Lower lobe of right lung (tissue), 2 donors: ENCODE results near the gene SBF2. TPM values are rescaled to one million over a fixed set of nuclear protein-coding genes. Genes with fewer than 3 reads are reported as not detected.
A peak's percentile ranks its signal among the peaks of the same experiment; 100 is the strongest.

Source experiments
- ATAC-seq, 2 donors: fragments of 200-7000 bp; cut with Tn5 transposase; one replicate each; pipeline ENCODE4 v1.9.1; 2020 to 2022; ENCODE audit warnings: mild to moderate bottlenecking in 2 of 2, moderate library complexity in 2 of 2
- DNase-seq: peaks from one replicate; pipeline ENCODE4 v3.0.0-alpha.2; 2020
- H3K27ac ChIP-seq: fragments of 200-600 bp; one replicate; pipeline ENCODE4 v1.8.0; 2022
- H3K27me3 ChIP-seq: fragments of 200-600 bp; one replicate; pipeline ENCODE4 v1.8.0; 2022; ENCODE audit warnings: low read depth
- H3K36me3 ChIP-seq: fragments of 200-600 bp; one replicate; pipeline ENCODE4 v1.8.0; 2022; ENCODE audit warnings: mild to moderate bottlenecking
- H3K4me1 ChIP-seq: fragments of 200-600 bp; one replicate; pipeline ENCODE4 v1.8.0; 2022
- H3K4me3 ChIP-seq: fragments of 200-600 bp; one replicate; pipeline ENCODE4 v1.8.0; 2022; ENCODE audit warnings: mild to moderate bottlenecking
- H3K9me3 ChIP-seq: fragments of 200-600 bp; one replicate; pipeline ENCODE4 v1.8.0; 2022
- intact Hi-C: fragments of 100-400 bp; cut with DNase I; formaldehyde crosslinking; loops from one replicate; pipeline ENCODE4 v1.11.0; 2022
- total RNA-seq: library from RNA; stranded (reverse); fragmentation: NEBNext Ultra II Directional; extraction: Animal tissue kit (Norgen Biotek cat#: 25700); gene quantifications from one replicate; pipeline ENCODE4 v1.2.1, GENCODE V29; 2021
- TF ChIP-seq, protein P1 (sequence below): fragments of 200-600 bp; IDR thresholded peaks from one replicate; pipeline ENCODE4 v1.8.0; 2022; ENCODE audit warnings: antibody characterized with exemption, mild to moderate bottlenecking
- donor health status: DM: no; HTN: yes; CAD: no; lungs with severe emphysema.

The SBF2 gene
- total RNA-seq, 1 donor from 2014 or later = 41.3 TPM

- no peaks in the 10 kb centered on the region for H3K36me3 ChIP-seq
- no peak overlapping the region for H3K4me3 ChIP-seq
- ATAC-seq (peak; percentile 84 to 85), DNase-seq (no peak)
- intact Hi-C loops = no loop called here
- H3K9me3 ChIP-seq = no peaks in the 10 kb centered on the region
- TF ChIP-seq, protein P1, sequence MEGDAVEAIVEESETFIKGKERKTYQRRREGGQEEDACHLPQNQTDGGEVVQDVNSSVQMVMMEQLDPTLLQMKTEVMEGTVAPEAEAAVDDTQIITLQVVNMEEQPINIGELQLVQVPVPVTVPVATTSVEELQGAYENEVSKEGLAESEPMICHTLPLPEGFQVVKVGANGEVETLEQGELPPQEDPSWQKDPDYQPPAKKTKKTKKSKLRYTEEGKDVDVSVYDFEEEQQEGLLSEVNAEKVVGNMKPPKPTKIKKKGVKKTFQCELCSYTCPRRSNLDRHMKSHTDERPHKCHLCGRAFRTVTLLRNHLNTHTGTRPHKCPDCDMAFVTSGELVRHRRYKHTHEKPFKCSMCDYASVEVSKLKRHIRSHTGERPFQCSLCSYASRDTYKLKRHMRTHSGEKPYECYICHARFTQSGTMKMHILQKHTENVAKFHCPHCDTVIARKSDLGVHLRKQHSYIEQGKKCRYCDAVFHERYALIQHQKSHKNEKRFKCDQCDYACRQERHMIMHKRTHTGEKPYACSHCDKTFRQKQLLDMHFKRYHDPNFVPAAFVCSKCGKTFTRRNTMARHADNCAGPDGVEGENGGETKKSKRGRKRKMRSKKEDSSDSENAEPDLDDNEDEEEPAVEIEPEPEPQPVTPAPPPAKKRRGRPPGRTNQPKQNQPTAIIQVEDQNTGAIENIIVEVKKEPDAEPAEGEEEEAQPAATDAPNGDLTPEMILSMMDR = peak; percentile 74
- peaks cover 22% of the 10 kb centered on the region for H3K4me1 ChIP-seq
- H3K27me3 ChIP-seq = no peaks in the 10 kb centered on the region
- no peak overlapping the region for H3K27ac ChIP-seq
Observed at GRCh38 chr11:9861860-9862725, 431.9 kb downstream of the SBF2 start.

DNA sequence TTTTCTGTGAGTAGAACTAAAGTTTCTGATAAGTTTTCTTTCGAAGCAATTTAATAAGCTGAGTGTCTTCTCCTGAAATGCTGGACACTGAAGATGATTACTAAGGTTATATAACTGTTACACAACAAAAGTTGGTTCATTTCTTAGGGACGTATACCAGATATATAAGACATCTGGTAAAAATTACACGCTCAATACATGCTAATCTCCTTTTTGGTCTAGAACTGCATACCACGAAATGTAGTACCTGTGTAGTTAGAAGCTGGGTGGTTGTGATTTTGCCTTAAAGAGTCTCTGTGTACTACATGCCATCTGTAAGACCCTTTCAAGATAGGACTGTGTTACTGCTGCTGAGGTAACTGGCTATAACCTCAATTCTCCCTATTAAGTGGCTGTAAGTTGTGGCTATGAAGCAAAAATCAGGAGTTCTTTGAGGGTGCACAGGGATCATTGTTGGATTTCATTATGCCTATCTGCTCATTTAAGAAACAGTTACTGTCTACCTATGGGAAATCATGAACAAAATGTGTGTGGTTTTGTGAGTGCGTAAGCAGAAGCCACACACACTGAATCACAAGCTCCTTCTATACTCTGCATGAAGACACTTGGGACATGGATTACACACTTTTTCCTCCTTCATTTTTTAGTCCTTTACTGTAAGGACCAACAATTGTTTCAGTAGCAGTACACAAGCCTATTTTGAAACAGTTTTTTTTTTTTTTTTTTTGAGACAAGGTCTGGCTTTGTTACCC is 434.3 kb downstream of the SBF2 start:
- Histone ChIP-seq H3K9me3 (no peaks in the 10 kb centered on the region), H3K36me3 (peaks cover 16% of the 10 kb centered on the region), H3K27me3 (no peaks in the 10 kb centered on the region), H3K27ac (no peak overlapping the region), H3K4me1 (peaks cover 22% of the 10 kb centered on the region), H3K4me3 (no peak overlapping the region)
- no peak for ATAC-seq
- intact Hi-C loops = no loop called here
- DNase-seq = no peak
- TF ChIP-seq, protein P1 = no peak

DNA sequence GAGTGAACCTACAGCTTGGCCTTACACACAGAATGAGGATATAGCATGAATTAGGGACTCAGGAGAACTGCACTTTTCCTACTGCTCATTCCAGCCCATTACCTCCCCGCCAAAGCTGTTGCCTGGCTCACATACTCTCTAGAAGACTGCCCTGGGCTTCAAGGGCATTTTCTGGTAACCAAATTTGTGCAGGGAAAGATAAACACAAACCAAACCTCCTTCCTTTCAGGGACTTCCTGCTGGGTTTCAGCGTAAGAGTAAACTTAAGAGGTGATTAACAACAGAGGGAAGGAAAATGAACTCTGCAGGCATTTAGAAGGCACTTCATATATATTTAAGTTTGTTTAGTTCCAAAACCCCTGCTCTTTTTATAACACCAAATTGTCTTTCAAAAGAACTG is 435.2 kb downstream of the SBF2 start:
- peaks cover 19% of the 10 kb centered on the region for H3K36me3 ChIP-seq
- no peak overlapping the region for H3K4me3 ChIP-seq
- peak overlapping the region; percentile 37 for H3K27ac ChIP-seq
- TF ChIP-seq, protein P1 = no peak
- intact Hi-C loops = no loop called here
- H3K4me1 ChIP-seq = peaks cover 22% of the 10 kb centered on the region
- DNase-seq (no peak), ATAC-seq (peak in 1 of 2 donors; percentile 29)
- H3K9me3 ChIP-seq = no peaks in the 10 kb centered on the region
- no peaks in the 10 kb centered on the region for H3K27me3 ChIP-seq

- Histone ChIP-seq H3K4me1 (peaks cover 22% of the 10 kb centered on the region), H3K27ac (no peak overlapping the region), H3K4me3 (no peak overlapping the region), H3K36me3 (peaks cover 19% of the 10 kb centered on the region), H3K9me3 (no peaks in the 10 kb centered on the region), H3K27me3 (no peaks in the 10 kb centered on the region)
- intact Hi-C loops = no loop called here
- no peak for DNase-seq
- TF ChIP-seq, protein P1 = no peak
- ATAC-seq = no peak
Observed at GRCh38 chr11:9858218-9858617, 435.8 kb downstream of the SBF2 start.

DNA sequence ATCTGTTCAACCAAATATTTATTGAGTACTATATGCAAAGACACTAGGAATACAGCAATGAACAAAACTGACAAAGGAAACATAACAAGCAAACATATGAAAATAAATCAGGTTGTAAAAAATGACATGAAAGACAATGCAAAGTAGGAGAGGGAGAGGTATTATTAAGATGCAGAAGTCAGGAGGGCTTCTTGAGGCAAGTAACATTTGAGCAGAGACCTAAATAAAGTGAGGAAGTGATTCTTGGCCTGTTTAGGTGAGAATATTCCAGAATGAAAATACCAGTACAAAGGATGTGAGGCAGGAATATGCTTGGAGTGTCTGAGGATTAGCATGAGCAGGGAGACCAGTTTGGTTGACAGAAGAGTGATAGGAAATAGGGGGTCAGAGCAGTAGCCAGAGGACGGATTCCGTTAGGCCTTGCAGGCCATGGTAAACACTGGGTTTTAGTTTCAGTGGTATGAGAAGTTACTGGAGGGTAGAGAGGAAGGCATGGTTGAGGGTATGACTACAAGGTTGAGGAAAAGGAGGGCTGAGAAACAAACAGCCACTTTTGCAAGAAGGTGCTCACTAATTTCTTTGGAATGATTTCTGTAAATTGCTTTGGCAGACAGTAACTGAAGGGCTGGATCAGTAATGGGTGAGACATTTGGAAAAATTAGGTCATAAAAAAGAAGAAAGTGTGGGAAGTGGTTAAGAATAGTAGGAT is 438.3 kb downstream of the SBF2 start:
- DNase-seq = no peak
- H3K27ac ChIP-seq = no peak overlapping the region
- intact Hi-C loops = no loop called here
- no peaks in the 10 kb centered on the region for H3K9me3 ChIP-seq
- no peak for ATAC-seq
- H3K27me3 ChIP-seq = no peaks in the 10 kb centered on the region
- TF ChIP-seq, protein P1 = no peak
- H3K4me3 ChIP-seq = no peak overlapping the region
- H3K36me3 ChIP-seq = peaks cover 19% of the 10 kb centered on the region
- peaks cover 22% of the 10 kb centered on the region for H3K4me1 ChIP-seq
